PC-3 (cell line): ENCODE results near the gene NFYA.

Experiments used
- CTCF ChIP-seq: fragments of 300-600 bp; sonication (generic); conservative IDR thresholded peaks from 2 replicates; pipeline ENCODE4 v1.5.1; 2017; ENCODE audit warnings: antibody characterized with exemption, low read depth, mild to moderate bottlenecking, low read length
- EZH2 ChIP-seq: fragments of 300-600 bp; sonication (generic); IDR thresholded peaks from one replicate; pipeline ENCODE4 v1.6.1; 2017; ENCODE audit warnings: antibody characterized with exemption, mild to moderate bottlenecking, low read length; ENCODE audit not compliant: unreplicated experiment
- EZH2phosphoT487 ChIP-seq: fragments of 300-600 bp; sonication (generic); IDR thresholded peaks from 2 replicates; pipeline ENCODE4 v1.6.1; 2018; ENCODE audit warnings: mild to moderate bottlenecking, antibody characterized with exemption, low read length, borderline replicate concordance

GRCh38 chr6:41073203-41073967, 611 bp downstream of the NFYA start:
- TF ChIP-seq CTCF (no peak), EZH2 (no peak), EZH2phosphoT487 (no peak)
